GM06990 (cell line): Measurements from ENCODE around the gene BEGAIN.

Experiments
- DNase-seq: peaks from one replicate; pipeline ENCODE4 v3.0.0-alpha.2; 2011; ENCODE audit not compliant: insufficient read length; ENCODE audit errors: extremely low read depth
- H3K27me3 ChIP-seq: replicated peaks from 2 replicates; pipeline ENCODE4 v1.6.0; 2011; ENCODE audit warnings: low read length; ENCODE audit not compliant: control insufficient read depth, insufficient read depth
- H3K36me3 ChIP-seq: 2 replicates; pipeline ENCODE4 v1.5.1; 2011; ENCODE audit warnings: low read length; ENCODE audit not compliant: control insufficient read depth, insufficient read depth
- H3K4me3 ChIP-seq: replicated peaks from 2 replicates; pipeline ENCODE4 v1.5.1; 2011; ENCODE audit warnings: low read depth, mild to moderate bottlenecking, control low read depth, low read length
- TF ChIP-seq, protein P1 (sequence below): IDR thresholded peaks from 2 replicates; pipeline ENCODE4 v1.5.1; 2011; ENCODE audit warnings: low read length, control low read depth, mild to moderate bottlenecking, inconsistent platforms; ENCODE audit not compliant: insufficient read depth, poor library complexity, severe bottlenecking

BEGAIN gene

DNA sequence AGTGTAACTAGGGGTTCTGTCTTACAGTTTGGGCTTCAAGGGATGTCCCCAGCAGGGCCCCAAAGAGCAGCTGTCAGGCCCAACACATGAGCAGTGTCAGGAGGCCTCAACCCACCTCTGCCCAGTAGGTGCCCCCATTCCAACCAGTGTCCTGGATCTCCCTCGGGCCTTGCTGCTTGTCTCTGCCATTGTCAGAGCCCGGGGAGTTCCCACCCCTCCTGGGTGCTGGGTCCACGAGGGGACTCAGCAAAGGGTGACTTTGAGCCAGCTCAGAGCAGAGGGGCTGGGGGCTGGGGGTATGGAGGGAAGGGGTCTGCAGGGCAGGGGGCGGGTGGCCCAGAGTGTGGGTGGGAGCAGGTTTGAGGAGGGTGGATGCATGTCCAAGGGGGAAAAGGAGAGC, 18.0 kb upstream of the BEGAIN start:
- DNase-seq = no peak
- TF ChIP-seq, protein P1, sequence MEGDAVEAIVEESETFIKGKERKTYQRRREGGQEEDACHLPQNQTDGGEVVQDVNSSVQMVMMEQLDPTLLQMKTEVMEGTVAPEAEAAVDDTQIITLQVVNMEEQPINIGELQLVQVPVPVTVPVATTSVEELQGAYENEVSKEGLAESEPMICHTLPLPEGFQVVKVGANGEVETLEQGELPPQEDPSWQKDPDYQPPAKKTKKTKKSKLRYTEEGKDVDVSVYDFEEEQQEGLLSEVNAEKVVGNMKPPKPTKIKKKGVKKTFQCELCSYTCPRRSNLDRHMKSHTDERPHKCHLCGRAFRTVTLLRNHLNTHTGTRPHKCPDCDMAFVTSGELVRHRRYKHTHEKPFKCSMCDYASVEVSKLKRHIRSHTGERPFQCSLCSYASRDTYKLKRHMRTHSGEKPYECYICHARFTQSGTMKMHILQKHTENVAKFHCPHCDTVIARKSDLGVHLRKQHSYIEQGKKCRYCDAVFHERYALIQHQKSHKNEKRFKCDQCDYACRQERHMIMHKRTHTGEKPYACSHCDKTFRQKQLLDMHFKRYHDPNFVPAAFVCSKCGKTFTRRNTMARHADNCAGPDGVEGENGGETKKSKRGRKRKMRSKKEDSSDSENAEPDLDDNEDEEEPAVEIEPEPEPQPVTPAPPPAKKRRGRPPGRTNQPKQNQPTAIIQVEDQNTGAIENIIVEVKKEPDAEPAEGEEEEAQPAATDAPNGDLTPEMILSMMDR = no peak
- H3K4me3 ChIP-seq = no peak overlapping the region
- H3K27me3 ChIP-seq = no peaks in the 10 kb centered on the region; the same call in none of the 2 replicates
- no peaks in the 10 kb centered on the region for H3K36me3 ChIP-seq

DNA sequence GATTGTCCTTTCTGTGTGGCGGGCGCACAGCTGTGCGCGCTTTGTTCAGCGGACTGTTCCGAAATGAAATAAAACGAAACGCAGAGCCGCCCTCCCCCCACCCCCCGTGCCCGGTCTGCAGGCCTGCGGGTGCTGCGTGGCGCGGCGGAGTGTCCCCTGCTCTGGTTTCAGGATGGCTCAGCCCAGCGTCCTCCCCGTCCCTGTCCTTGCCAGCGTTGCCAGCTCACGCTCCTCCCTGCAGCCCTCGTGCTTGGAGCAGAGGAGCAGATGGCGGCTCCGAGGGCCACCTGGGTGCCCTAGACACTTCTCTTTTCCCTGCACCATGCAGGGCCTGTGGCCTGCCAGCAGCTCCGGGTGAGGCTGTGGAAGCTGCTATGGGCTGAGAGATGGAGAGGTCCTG, 17.5 kb upstream of the BEGAIN start:
- Histone ChIP-seq H3K4me3 (no peak overlapping the region), H3K36me3 (no peaks in the 10 kb centered on the region), H3K27me3 (no peaks in the 10 kb centered on the region; the same call in none of the 2 replicates)
- no peak for DNase-seq
- TF ChIP-seq, protein P1 = no peak

DNA sequence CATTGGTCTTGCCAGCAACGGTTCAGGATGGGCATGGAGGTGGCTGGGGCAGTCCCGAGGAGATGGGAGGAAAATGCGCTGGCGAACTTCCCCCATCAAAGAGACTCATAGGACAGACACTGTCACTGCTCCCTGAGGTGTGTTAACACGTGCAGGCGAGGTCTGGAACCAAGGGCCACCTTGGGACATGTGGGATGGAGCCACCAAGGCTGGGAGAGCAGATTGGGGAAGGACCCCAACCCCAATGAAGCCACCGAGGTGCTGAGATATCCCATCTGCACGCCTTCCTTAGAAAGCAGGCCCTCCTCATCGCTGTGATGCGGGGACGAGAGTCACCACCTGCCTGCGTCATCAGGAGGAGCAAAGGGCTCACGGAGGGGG, 16.9 kb upstream of the BEGAIN start:
- no peak for DNase-seq
- H3K36me3 ChIP-seq = no peaks in the 10 kb centered on the region
- no peak overlapping the region for H3K4me3 ChIP-seq
- H3K27me3 ChIP-seq = no peaks in the 10 kb centered on the region; the same call in none of the 2 replicates
- TF ChIP-seq, protein P1 = no peak

DNA sequence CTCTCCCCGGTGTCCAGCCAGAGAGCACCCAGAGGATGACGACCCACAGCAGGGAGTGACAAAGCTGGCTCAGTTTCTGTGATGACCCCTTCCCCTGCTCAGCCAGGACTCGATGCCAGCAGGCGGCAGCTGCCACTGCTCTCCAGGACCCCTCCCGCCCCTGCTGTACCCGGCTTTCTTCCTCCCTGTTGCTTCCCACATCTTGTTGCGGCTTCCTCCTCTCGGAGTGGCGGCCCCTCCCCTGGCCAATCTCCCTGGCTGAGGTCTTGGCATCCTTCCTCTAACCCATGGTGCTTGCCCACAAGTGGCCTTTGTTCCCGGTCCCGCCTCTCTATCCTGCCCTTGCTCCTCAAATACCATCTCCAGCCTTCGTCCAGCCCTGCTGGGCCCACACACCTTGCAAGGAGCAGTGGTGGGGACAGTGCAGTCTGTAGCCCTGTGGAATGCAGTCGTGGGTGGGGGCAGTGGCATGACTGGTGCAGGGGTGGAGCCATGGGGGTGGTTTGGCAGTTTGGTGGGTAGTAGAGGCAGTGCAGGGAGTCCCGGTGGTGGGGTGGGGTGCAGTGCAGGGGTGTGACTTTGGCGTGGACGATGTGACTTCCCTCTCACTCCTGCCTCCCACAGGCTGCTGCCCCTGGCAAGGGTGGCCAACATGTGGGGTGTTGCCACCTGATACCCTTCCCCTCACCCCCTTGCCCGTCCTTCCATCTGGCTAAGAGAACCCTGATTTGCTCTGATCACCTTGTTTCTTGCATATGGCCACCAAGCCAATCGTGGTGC, 16.3 kb upstream of the BEGAIN start:
- H3K36me3 ChIP-seq = no peaks in the 10 kb centered on the region
- DNase-seq = no peak
- TF ChIP-seq, protein P1 = no peak
- H3K4me3 ChIP-seq = no peak overlapping the region
- H3K27me3 ChIP-seq = no peaks in the 10 kb centered on the region; the same call in none of the 2 replicates

DNA sequence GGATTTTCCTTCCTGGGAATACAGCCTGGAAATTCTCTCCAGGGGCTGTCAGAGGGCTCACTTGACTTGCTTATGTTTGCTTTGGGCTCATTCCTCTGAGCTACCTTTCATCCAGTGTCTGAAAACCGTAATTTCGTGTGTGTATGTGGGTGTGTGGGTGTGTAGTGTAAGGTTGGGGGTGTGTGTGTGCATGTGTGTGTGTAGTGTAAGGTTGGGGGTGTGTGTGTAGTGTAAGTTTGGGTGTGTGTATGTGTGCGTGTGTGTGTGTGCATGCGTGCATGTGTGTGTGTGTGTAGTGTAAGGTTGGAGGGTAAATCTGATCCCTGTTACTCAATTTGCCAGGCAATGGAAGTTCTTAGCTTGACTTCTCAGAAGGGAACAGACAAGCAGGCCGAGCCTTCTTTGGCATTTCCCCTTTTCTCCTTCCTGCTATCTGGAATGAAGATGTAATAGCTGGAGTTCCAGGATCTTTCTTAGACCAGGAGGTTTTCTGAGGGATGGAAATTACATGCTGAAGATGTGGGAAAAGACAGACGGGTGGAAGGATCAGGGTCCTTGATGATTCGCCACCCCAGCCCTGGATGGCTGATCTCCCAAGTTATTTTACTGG, 15.5 kb upstream of the BEGAIN start:
- DNase-seq = no peak
- H3K27me3 ChIP-seq = no peaks in the 10 kb centered on the region; the same call in none of the 2 replicates
- TF ChIP-seq, protein P1 = no peak
- H3K36me3 ChIP-seq = no peaks in the 10 kb centered on the region
- no peak overlapping the region for H3K4me3 ChIP-seq

DNA sequence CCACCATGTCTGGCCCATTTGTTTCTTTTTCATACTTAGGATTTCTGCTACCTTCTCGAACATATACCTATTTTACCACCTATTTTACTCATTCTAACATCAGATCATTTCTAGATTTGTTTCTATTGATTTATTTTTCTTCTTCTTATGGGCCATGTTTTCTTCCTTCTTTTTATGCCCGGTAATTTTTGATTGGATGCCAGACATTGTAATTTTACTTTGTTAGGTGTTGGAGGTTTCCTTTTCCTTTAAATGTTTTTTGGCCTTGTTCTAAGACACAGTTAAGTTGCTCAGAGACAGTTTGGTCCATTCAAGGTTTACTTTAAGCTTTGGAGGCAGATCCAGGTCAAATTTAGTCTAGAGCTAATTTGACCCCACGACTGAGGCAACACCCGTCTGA, 14.7 kb upstream of the BEGAIN start:
- TF ChIP-seq, protein P1 = no peak
- no peak for DNase-seq
- Histone ChIP-seq H3K27me3 (no peaks in the 10 kb centered on the region; the same call in 1 of the 2 replicates), H3K4me3 (no peak overlapping the region), H3K36me3 (no peaks in the 10 kb centered on the region)
